Right forelimb (tissue), 1 donor: ENCODE data around the gene USP20.
A peak's percentile ranks its signal among the peaks of the same experiment; 100 is the strongest.

Source experiments
- DNase-seq: peaks from one replicate; pipeline ENCODE4 v3.0.0-alpha.2; 2018

The USP20 gene

GRCh38 chr9:129823935-129824601 lies 11.2 kb upstream of the USP20 start, which contains the start of gene TOR1A:
Gene TOR1A, minus strand, starts transcription at chr9:129824136. Its CDS starts 51 bp downstream, at chr9:129824085.
- peak; percentile 96 for DNase-seq

GRCh38 chr9:129826344-129826743 lies 8.9 kb upstream of the USP20 start:
- no peak for DNase-seq

GRCh38 chr9:129826759-129827158 lies 8.5 kb upstream of the USP20 start:
- no peak for DNase-seq

GRCh38 chr9:129828051-129828450 lies 7.2 kb upstream of the USP20 start:
- no peak for DNase-seq

- DNase-seq: no peak
Measured at GRCh38 chr9:129828969-129829368, 6.3 kb upstream of the USP20 start.

GRCh38 chr9:129832982-129833381 lies 2.3 kb upstream of the USP20 start:
- DNase-seq: no peak

- DNase-seq: no peak
Measured at GRCh38 chr9:129834489-129835127, 650 bp upstream of the USP20 start.

GRCh38 chr9:129835860-129836223 lies 584 bp downstream of the USP20 start:
- DNase-seq: no peak

- DNase-seq: no peak
Measured at GRCh38 chr9:129836311-129837007, 1.2 kb downstream of the USP20 start.

GRCh38 chr9:129838707-129839259 lies 3.5 kb downstream of the USP20 start:
- DNase-seq: no peak

- DNase-seq: no peak
Measured at GRCh38 chr9:129839324-129840023, 4.2 kb downstream of the USP20 start.

- DNase-seq: no peak
Measured at GRCh38 chr9:129840034-129840433, 4.8 kb downstream of the USP20 start.

- no peak for DNase-seq
Measured at GRCh38 chr9:129841071-129841470, 5.8 kb downstream of the USP20 start.

GRCh38 chr9:129845373-129845772 lies 10.1 kb downstream of the USP20 start:
- DNase-seq: no peak

GRCh38 chr9:129848712-129849441 lies 13.6 kb downstream of the USP20 start:
- DNase-seq: no peak

GRCh38 chr9:129849901-129850300 lies 14.6 kb downstream of the USP20 start:
- DNase-seq: no peak

GRCh38 chr9:129850821-129851550 lies 15.7 kb downstream of the USP20 start:
- DNase-seq: no peak

- no peak for DNase-seq
Measured at GRCh38 chr9:129851821-129852220, 16.6 kb downstream of the USP20 start.

GRCh38 chr9:129852579-129852978 lies 17.3 kb downstream of the USP20 start:
- DNase-seq: no peak

GRCh38 chr9:129853614-129854013 lies 18.4 kb downstream of the USP20 start:
- DNase-seq: no peak

- DNase-seq: no peak
Measured at GRCh38 chr9:129854588-129855110, 19.4 kb downstream of the USP20 start.
